GM18499 (cell line): ENCODE data around the gene ZNF396.

ENCODE experiments used
- ATAC-seq: cut with Tn5 transposase; IDR thresholded peaks from one replicate; pipeline ENCODE4 v1.9.1; 2021; ENCODE audit warnings: moderate number of reproducible peaks; ENCODE audit not compliant: insufficient read depth, unreplicated experiment

Gene ZNF396

GRCh38 chr18:35343488-35343935 is 33.6 kb downstream of the ZNF396 start:
- no peak for ATAC-seq

GRCh38 chr18:35337286-35337685 is 39.9 kb downstream of the ZNF396 start:
- ATAC-seq = no peak

DNA sequence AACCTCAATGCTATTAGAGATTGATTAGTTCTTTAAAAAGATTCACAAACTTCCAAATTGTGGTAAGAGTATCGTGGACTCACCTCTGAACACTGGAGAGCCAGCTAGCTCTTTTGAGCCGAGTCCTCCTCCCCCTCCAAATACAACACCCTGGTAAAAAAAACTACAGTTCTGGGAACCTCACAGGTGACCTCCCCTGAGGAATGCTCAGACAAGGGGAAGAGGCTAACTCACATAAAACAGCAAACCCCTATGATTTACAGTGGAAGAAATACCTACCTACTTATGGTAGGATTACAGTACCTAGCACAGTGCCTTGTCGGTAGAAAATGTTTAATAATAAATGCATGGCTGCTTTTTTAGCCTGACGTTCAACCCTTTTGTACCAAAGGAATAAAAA is 41.3 kb downstream of the ZNF396 start:
- no peak for ATAC-seq

GRCh38 chr18:35334821-35335220 is 42.3 kb downstream of the ZNF396 start:
- no peak for ATAC-seq

GRCh38 chr18:35334212-35334611 is 42.9 kb downstream of the ZNF396 start:
- ATAC-seq = no peak

GRCh38 chr18:35331367-35332087 is 45.6 kb downstream of the ZNF396 start:
- ATAC-seq = no peak

GRCh38 chr18:35328868-35329267 is 48.3 kb downstream of the ZNF396 start:
- ATAC-seq = no peak

- ATAC-seq = no peak
Observed at GRCh38 chr18:35326695-35327387, 50.3 kb downstream of the ZNF396 start.

DNA sequence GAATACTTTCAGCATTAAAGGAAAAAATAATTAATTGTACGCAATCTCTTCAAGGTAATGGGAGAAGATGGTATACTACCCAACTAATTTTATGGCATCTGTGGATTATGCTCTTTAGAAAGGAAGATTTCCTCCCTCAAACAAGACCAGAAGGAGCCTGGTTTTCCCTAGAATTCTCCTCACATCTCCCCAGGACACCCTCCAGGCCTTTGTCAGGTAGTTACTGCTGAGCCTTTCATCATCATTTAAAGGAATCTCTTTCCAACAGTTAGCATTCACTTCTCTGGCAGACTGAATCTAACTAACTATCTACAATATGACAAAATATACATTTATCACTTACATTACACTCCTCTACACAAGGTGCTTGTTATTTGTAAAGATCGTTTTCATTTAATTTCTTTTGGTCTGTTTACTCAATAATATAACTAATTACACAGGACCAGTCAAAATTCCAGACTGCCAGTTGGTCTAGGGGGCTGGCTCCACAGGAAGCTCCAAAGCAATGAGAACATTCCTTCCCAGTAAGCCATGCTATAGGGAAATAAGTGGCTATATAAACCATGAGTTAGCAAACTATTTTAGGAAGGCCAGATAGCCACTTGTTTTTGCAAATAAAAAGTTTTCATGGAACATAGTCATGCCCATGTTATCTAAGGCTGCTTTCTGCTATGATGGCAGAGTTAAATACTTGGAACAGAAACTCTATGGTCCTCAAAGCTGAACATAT is 52.0 kb downstream of the ZNF396 start:
- ATAC-seq = no peak

- no peak for ATAC-seq
Observed at GRCh38 chr18:35322486-35323458, 54.4 kb downstream of the ZNF396 start.
